GM21576 (cell line): ENCODE measurements around the gene FIGNL2.

Experiments
- ATAC-seq: cut with Tn5 transposase; IDR thresholded peaks from one replicate; pipeline ENCODE4 v1.9.1; 2021; ENCODE audit warnings: mild to moderate bottlenecking, moderate library complexity; ENCODE audit not compliant: unreplicated experiment

FIGNL2 gene

DNA sequence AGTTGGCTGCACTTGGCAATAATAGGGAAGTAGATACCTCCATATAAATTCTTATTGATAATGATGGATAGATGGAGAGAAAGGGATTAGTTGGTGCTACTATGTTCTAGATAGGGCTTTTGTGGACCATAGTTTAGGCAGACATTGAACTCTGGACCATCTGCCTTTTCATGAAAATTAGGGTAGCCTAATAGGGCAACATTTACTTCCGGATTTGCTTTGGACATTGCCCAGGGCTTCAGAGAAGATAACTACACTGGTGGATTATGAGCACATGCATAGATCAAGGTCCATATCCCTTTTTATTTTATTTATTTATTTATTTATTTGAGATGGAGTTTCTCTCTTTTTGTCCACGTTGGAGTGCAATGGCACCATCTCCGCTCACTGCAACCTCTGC lies 70.5 kb downstream of the FIGNL2 start:
- no peak for ATAC-seq

DNA sequence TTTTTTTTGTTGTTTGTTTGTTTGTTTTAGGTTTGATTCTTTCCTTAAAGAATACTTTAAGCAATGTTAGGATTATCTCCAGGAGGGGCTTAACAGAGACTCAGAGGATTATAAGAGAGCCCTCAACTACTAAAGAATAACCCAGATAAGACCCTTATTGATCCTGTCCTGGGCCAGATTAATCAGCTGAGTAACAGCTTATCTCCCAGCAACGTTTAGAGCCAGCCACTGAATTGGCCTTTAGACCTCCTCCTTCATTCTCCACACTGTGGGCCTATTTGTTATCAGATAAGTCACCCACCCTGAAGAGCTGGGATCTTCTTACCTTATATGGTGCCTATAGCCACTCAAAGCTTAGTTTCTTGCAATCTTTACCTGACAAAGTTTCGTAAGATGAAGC lies 71.1 kb downstream of the FIGNL2 start:
- ATAC-seq: no peak

GRCh38 chr12:51774933-51775332 lies 73.6 kb downstream of the FIGNL2 start:
- no peak for ATAC-seq

DNA sequence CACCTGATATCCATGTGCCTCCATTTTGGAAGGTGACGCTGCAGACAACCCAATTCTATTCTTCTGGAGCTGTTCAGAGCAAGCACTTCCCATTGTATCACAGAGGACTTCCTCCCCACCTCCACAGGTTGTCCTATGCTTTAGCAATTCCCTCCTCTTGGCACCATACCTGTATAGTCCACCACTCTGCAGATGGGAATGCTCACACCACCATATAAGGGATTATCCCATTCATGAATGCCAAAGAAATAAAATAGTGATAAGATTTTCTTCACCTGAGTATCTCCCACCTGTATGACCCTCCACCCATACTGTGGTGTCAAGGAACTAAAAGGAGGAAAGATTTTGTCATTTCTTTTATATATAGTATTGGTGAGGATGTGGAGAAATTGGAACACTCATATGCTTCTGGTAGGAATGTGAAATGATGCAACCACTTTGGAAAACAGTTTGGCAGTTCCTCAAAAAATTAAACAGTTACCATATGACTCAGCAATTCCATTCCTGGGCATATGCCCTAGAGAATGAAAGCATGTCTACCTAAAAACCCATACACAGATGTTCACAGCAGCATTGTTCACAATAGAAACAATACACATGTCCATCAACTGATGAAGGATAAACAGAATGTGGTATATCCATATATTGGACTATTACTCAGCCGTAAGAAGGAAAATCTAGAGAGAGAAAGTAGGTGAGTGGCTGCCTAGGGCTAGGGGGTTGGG lies 75.2 kb downstream of the FIGNL2 start:
- no peak for ATAC-seq

DNA sequence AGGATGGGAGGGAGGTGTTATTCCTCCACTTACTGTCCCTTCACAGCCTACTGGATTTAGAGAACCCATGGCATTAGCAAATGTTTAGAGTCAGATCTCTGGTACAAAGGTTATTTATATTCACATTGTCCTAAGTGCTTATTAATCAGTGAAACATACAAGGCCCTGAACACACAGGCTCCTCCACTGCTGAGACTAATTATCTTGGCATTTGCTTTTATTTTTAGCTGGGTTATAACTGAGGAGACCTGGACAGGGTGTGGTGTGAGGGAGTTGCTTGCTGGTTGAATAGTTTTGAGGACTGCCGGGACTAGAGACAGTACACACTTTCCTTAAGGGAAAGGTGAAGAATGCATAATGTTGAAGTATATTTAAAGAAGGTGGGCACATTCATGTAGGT lies 77.5 kb downstream of the FIGNL2 start:
- no peak for ATAC-seq
